CD4-positive, alpha-beta T cell treated with Interleukin-6 for 4 hours (primary cell): ENCODE measurements around the gene RAB3C.

Experiments used
- DNase-seq: peaks from one replicate; pipeline ENCODE4 v3.0.0-alpha.2; 2020; ENCODE audit warnings: mixed read lengths

The RAB3C gene

DNA sequence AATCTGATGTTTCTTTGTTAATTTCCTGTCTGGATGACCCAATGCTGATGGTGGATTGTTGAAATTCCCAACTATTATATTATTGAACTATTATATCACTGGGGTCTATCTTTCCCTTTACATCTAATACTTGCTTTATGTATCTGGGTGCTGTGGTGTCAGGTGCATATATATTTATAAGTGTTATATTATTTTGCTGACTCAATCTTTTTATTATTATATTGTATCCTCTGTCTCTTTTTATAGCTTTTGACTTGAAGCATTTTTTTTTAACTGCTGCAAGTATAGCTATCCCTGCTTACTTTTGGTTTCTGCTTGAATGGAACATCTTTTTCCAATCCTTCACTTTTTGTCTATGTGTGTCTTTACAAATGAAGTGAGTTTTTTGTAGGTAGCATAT, 255.9 kb downstream of the RAB3C start:
- DNase-seq = no peak

GRCh38 chr5:58842852-58843251, 260.0 kb downstream of the RAB3C start:
- DNase-seq = no peak

- no peak for DNase-seq
Observed at GRCh38 chr5:58844395-58844794, 261.5 kb downstream of the RAB3C start.

- no peak for DNase-seq
Observed at GRCh38 chr5:58847041-58847440, 264.2 kb downstream of the RAB3C start.

- no peak for DNase-seq
Observed at GRCh38 chr5:58849223-58849622, 266.3 kb downstream of the RAB3C start.

GRCh38 chr5:58849921-58850667, 267.2 kb downstream of the RAB3C start:
- no peak for DNase-seq

GRCh38 chr5:58851153-58851552, 268.3 kb downstream of the RAB3C start:
- no peak for DNase-seq

GRCh38 chr5:58851571-58851970, 268.7 kb downstream of the RAB3C start:
- no peak for DNase-seq

- no peak for DNase-seq
Observed at GRCh38 chr5:58852566-58852965, 269.7 kb downstream of the RAB3C start.

DNA sequence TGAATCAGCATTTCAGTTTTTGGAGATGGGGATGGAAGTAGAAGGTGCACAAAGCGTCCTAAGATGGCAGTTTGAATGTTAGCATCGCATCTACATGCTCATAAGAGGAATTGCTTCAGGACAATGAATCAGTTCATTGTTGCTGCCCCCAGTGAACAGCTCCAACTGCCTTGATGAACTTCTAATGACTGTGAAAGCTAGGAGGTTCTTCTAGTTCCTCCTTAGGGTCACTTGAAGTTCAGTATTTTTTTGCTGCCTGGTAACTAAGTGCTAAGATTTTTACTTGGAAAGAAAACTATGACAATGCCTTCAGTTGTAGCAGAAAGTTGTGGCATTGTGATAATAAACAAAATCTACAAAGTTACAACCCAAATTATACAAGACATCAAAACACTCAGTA, 271.6 kb downstream of the RAB3C start:
- DNase-seq = no peak

DNA sequence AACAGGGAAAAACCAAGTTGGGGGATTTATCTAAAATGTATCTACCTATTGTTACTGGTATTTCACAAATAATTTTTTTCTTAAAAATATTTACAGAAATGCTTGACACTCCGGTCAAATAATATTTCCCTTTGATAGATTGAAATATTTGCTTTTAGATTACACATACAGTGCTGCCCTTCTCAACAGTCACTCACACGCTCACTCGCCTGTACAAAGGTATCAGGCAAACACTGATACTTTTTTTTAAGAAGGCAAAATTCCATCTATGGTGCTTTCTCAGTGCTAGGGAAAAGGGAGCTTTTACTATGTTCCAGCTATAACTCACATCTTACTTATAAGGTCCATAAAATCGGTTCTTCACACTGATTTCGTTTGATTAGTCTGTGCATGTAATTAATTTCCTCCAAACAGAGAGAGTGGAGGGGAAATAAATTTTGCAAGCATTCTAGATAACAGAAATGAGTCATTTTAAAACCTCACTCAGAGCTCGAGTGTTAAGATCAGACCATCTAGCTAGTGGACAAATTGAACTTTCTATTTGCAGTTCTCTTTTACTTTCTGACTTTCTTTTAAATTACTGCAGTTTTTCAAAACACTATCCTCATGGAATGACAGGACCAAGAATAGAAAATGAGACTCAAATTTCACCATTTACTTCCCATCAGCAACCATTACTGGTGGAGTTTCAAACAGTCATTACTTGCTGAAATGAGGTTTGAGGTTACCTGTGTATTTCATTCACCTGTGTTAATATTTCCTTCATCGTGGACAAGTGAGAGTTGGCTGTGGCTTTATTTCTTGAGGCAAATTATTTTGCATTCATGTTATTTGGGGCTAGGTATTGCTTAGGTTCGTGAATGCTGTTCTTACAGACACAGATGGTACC, 273.2 kb downstream of the RAB3C start:
- no peak for DNase-seq

- no peak for DNase-seq
Observed at GRCh38 chr5:58857609-58858008, 274.7 kb downstream of the RAB3C start.

DNA sequence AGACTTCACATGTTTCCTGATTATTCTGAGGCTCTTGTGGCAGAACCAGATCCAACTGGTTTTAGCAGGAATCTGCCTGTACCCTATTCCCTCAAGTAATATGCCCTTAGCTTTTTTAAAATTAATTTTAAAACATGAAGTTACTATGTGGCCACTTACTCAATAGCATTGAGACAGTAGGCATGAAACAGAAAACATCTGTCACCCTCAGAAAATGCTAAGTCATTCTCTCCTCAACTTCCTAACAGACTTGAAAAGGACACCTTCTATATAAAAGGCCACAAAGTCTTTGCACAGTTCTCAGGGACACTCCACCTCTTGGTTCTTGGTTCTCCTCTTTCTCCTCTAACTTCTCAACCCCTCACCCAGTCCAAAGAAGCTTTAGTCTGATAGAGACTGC, 277.8 kb downstream of the RAB3C start:
- DNase-seq = no peak

DNA sequence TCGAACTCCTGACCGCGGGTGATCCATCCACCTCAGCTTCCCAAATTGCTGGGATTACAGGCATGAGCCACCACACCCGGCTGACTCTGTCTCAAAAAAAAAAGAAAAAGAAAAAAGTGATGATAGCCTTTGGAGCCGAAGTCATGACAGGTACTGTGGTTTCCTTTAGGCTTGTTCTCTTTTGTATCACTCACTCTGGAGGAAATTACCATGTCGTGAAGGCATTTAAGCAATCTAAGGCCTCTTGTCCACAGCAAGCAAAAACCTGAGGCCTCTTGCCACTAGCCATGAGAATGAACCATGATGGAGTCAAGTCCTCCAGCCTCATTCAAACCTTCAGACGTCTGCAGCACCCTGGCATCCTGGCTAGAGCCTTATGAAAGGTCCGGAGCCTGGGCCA, 286.1 kb downstream of the RAB3C start:
- DNase-seq = no peak

DNA sequence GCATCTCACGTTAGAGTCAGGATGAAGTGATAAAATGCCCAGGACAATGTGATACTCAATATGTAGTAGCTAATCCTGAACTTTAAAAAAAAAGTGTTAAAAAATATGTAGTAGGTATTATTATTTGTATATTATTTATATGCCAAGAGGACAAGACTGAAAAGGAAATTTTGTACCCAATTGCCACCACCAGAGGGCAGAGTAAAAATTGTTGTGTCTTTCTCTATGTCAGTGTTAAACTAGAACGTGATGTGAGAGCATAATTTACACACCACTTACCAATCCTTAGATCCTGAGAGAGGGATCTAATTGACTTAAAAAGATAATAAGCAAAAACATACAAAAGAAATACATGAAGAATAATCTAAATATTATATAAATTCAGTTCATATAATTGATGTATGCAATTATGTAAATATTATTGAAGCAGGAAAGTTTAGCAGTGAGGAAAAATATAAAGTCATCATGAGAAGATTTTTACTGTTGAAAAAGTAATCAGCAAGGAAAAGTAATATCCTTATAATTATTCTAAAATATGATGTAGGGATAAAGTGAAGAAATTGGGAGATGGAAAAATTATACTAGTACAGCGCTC, 288.9 kb downstream of the RAB3C start:
- DNase-seq = peak; percentile 24

- DNase-seq = no peak
Observed at GRCh38 chr5:58872670-58873273, 289.9 kb downstream of the RAB3C start.

GRCh38 chr5:58875599-58875998, 292.7 kb downstream of the RAB3C start:
- no peak for DNase-seq

- DNase-seq = no peak
Observed at GRCh38 chr5:58885260-58885659, 302.4 kb downstream of the RAB3C start.

DNA sequence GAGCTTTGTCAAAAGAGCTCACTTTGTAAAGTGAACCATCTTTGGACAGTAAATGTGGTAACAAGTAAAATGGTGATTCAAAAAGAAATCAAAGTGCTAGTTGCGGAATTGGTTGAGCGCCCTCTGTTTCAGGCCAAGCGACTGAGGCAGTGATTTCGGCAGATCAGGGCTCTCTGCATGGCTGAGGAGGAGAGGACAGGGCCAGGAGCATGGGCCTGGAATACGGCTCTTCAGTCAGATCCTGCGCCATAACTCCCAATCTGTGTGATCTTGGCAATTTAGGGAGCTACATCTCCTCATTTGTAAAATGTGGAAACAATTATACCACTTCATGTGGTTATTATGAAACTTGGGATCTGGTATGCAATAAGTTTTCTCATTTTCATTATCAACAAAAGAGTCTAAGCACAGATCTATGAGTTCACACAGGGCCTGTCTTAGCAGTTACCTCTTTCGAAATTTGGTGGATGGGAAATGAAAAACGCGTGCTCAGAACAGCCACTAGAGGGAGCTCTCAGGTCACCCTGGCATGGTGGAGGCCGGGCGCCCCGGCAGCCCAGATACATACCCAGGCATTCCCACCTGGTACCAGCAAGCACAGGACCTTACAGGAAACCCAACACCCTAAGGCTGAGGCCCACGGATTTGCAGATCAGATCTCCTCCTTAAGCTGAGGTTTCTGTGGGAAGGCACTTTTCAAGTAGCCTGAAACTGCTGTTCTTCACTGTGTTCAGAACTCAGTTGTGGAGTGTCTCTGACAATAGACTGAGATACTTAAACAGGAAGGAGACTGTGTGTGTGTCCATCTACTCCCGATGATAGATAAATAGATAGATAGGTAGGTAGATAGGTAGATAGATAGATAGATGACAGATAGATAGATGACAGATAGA, 303.7 kb downstream of the RAB3C start:
- DNase-seq = peak; percentile 70

GRCh38 chr5:58887311-58887710, 304.4 kb downstream of the RAB3C start:
- no peak for DNase-seq

DNA sequence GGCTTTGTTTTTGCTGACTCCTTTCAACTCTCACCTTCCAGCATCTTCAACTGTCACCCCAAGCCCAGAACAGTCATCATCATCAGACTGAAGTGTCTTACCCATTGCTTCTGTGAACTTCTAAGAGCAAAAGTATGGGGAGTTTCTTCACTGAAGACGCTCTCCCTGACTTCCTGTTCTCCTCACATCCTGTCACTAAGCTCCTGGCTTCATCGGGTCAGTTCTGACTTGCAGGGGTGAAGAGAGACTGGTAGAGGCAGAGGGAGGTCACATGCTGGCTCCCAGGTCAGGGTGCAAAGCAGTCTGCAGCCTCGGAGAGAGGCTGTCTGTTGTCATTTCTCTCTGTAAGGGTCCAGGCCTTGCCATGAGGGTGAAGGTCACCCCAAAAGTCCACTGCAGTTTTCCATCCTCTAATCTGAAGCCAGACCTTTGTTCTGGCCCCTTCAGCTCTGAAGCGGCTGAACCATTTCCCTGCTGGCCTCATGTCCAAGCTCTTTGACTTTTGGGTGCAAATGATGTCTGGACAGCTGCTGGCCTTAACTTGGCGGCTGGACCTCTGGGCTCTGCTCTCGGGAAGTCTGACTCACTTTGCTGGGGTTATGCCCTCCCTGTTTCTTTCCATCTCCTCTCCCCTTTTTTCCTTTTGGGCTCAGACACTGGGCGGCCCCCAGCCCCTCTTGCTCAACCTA, 305.0 kb downstream of the RAB3C start:
- DNase-seq = no peak

DNA sequence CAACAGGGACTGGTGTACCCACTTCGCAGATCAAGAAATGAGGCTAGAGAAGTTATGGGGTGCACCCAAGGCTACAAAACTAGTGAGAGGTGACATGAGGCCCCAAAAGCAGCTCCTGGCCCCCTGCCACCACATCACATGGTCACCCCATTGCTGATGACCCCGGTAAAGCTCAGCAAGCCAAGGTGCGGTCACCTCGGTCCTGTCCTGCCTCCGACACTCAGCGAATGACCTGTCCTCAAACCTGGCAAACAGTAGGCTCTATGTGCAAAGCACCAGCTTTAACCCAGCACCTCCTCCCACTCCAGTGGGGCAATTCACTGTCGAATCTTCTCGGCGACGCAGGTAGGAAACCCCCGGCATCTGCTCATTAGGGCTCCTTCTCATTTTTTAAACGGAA, 307.4 kb downstream of the RAB3C start:
- DNase-seq = no peak
